Lower leg skin (tissue), 4 donors: Measurements from ENCODE around the gene ALDH1B1. TPM values are rescaled to one million over a fixed set of nuclear protein-coding genes. Genes with fewer than 3 reads are reported as not detected.

Experiments used
- DNase-seq, 2 donors: peaks; one replicate each; pipeline ENCODE4 v3.0.0-alpha.2; 2019; ENCODE audit warnings: low spot score in 2 of 2
- H3K4me3 ChIP-seq: fragments of 200-600 bp; sonication (generic); 2 replicates; pipeline ENCODE4 v1.5.1; 2017; ENCODE audit warnings: mild to moderate bottlenecking, low read depth; ENCODE audit not compliant: poor library complexity, severe bottlenecking
- CTCF ChIP-seq, 3 donors: fragments of 450-650 bp; IDR thresholded peaks; one replicate each; pipeline ENCODE4 v1.5.1; 2016; ENCODE audit warnings: antibody characterized with exemption in 3 of 3, mild to moderate bottlenecking in 3 of 3, moderate library complexity in 2 of 3
- POLR2A ChIP-seq, 2 donors: fragments of 450-650 bp; IDR thresholded peaks; one replicate each; pipeline ENCODE4 v1.6.1; 2016 to 2017; ENCODE audit warnings: antibody characterized with exemption in 2 of 2, mild to moderate bottlenecking in 1 of 2, moderate library complexity in 1 of 2
- WGBS, 2 donors: methylation state at CpG; one replicate each; pipeline ENCODE4 v1.1.5; 2018; 5-methylcytosine and 5-hydroxymethylcytosine counted together
- intact Hi-C: fragments of 100-400 bp; cut with DNase I; formaldehyde crosslinking; loops from one replicate; pipeline ENCODE4 v1.15.0; 2023; ENCODE audit warnings: low total_unique reads
- total RNA-seq, 4 donors: library from RNA; depleted of rRNA; stranded (reverse); fragments of >200 nt; gene quantifications; one replicate each; pipeline ENCODE4 v1.1.0, GENCODE V29; 2016

ALDH1B1 gene
- total RNA-seq, 4 donors from 2014 or later, result 2.3 to 6.8 (median 3.6) TPM

- no peak for DNase-seq
- WGBS, 2 donors, result 21 to 33% methylated on average over 3 of the region's 3 CpGs
- TF ChIP-seq POLR2A (IDR thresholded peaks at IDR 0.05), result no peak
- TF ChIP-seq CTCF (IDR thresholded peaks at IDR 0.05), result no peak
- intact Hi-C loops, result no loop called here
- H3K4me3 ChIP-seq, result no peak overlapping the region
Measured at GRCh38 chr9:38432922-38433510, 40.5 kb downstream of the ALDH1B1 start.

GRCh38 chr9:38434365-38434764 lies 41.9 kb downstream of the ALDH1B1 start:
- 72 to 87% methylated on average over 3 of the region's 3 CpGs for WGBS, 2 donors
- intact Hi-C loops, result no loop called here
- DNase-seq, result no peak
- no peak overlapping the region for H3K4me3 ChIP-seq
- no peak for TF ChIP-seq CTCF (IDR thresholded peaks at IDR 0.05)
- no peak for TF ChIP-seq POLR2A (IDR thresholded peaks at IDR 0.05)

GRCh38 chr9:38434853-38435252 lies 42.4 kb downstream of the ALDH1B1 start:
- 88 to 92% methylated on average over 3 of the region's 3 CpGs for WGBS, 2 donors
- no peak overlapping the region for H3K4me3 ChIP-seq
- intact Hi-C loops, result no loop called here
- DNase-seq, result no peak
- TF ChIP-seq CTCF (IDR thresholded peaks at IDR 0.05) (no peak), POLR2A (IDR thresholded peaks at IDR 0.05) (no peak)

- WGBS, 2 donors, result 55 to 56% methylated on average over 2 of the region's 2 CpGs
- intact Hi-C loops, result no loop called here
- TF ChIP-seq CTCF (IDR thresholded peaks at IDR 0.05), result no peak
- TF ChIP-seq POLR2A (IDR thresholded peaks at IDR 0.05), result no peak
- no peak for DNase-seq
- no peak overlapping the region for H3K4me3 ChIP-seq
Measured at GRCh38 chr9:38435521-38435920, 43.0 kb downstream of the ALDH1B1 start.

- intact Hi-C loops, result no loop called here
- WGBS, 2 donors, result 97% methylated on average over 2 of the region's 2 CpGs
- no peak overlapping the region for H3K4me3 ChIP-seq
- DNase-seq, result no peak
- TF ChIP-seq CTCF (IDR thresholded peaks at IDR 0.05), result no peak
- no peak for TF ChIP-seq POLR2A (IDR thresholded peaks at IDR 0.05)
Measured at GRCh38 chr9:38436708-38437107, 44.2 kb downstream of the ALDH1B1 start.
